ENCODE results near the gene GRAMD2A.

The GRAMD2A gene

DNA sequence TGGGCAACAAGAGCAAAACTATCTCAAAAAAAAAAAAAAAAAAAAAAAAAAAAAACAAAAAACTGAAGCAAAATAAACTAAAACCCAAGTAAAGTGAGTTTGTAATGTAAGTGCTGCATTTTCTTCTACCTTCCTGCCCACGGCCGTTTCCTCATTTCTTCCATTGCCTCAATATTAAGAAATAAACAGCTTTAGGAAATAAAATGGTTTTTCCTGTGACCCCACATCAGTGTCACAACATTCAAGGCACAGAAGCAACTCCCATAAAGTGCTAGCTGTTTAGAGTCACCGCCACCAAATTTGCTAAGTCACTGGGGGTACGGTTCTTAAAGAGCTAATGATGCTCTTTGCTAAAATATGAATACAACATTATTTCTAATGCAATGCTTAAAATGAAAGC lies 30.1 kb upstream of the GRAMD2A start:
- TF ChIP-seq, protein P1, sequence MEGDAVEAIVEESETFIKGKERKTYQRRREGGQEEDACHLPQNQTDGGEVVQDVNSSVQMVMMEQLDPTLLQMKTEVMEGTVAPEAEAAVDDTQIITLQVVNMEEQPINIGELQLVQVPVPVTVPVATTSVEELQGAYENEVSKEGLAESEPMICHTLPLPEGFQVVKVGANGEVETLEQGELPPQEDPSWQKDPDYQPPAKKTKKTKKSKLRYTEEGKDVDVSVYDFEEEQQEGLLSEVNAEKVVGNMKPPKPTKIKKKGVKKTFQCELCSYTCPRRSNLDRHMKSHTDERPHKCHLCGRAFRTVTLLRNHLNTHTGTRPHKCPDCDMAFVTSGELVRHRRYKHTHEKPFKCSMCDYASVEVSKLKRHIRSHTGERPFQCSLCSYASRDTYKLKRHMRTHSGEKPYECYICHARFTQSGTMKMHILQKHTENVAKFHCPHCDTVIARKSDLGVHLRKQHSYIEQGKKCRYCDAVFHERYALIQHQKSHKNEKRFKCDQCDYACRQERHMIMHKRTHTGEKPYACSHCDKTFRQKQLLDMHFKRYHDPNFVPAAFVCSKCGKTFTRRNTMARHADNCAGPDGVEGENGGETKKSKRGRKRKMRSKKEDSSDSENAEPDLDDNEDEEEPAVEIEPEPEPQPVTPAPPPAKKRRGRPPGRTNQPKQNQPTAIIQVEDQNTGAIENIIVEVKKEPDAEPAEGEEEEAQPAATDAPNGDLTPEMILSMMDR (IDR thresholded peaks at IDR 0.05): no peak

DNA sequence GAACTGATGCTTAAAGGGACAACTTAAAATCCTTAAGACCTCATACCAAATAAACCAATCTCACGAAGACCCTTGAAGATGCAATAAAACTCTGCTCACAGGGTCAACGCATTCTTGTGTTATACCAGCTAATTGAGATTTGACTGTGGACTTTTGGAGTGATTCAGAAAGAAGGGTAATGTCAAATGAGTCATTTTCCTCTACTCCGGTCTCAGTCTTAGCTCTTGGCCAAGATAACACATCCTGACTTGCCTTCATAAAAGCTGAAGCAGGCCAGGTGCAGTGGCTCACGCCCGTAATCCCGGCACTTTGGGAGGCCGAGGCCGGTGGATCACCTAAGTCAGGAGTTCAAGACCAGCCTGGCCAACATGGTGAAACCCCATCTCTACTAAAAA lies 29.6 kb upstream of the GRAMD2A start:
- TF ChIP-seq, protein P1 (IDR thresholded peaks at IDR 0.05): no peak

DNA sequence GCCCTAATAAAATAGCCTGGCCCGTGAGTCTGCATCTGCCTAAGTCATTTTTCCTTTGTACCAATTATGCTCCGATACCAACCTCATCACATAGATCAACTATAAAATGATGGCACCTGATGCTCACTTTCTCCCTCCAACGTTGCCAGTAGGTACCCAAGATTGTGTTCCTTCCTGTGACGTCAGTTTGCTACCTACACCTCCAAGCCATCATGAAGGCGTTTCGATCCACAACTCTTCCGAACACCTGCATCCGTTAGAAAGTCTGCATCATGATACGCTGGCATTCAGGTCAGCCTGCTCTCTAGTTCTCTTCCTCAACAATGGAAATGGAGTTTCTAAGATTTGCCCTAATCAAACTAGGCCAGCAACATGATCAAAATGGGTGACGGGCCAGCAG lies 25.7 kb upstream of the GRAMD2A start:
- TF ChIP-seq, protein P1 (IDR thresholded peaks at IDR 0.05): no peak

DNA sequence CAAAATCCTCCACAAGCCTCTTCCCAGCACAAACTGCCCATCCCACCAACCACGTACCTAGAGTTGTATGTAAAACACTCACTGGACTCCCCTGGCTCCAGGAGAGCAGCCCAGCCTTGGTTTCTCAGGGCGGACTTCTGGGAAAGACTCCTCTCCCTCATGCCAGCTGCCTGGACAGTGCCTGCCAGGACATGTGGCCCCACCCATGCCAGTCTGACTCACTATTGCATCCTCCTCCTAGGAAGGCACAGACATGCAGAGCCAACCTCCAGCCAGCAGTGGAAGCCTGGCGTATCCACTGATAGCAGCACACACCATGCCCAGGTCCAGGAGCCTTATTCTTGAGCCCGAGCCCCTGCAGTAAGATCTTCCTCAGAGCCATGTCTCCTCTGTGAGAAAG lies 24.8 kb upstream of the GRAMD2A start:
- TF ChIP-seq, protein P1 (IDR thresholded peaks at IDR 0.05): no peak

DNA sequence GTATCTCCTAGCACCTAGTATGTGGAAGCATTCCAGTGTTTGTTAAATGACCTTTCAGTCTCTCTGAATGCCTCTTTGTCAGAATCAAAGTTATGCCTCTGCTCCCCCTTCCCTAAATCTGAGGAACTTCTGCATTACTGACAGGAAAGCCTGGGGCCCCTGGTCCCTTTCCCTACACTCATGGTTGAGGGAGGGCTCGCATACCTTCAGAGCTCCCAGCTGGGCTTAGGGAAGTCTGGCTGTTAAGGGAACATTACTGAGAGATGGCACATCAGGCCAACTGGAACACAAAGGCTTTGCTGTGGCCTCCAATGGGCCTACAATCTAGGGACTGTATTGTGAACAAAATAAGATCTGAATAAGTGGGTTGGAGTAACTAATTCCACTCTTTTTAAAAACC lies 23.1 kb upstream of the GRAMD2A start:
- TF ChIP-seq, protein P1 (IDR thresholded peaks at IDR 0.05): no peak

DNA sequence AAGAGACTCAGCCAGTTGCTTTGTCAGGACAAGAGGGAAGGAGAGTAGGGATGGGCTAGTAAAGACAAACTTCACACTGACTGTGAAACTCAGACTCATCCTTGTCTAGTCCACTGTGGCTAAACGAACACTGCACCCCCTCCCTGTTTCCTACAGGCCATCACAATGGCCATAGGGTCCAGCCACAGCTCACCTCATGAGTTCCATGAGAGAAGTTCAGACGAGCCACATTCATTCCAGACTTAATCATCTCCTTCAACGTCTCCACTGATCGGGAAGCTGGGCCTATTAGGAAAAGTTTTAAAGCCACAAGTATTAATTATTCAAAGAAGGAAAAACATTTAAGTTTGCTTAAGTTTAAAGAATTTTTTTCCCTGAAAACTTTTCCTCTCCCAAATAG lies 19.6 kb upstream of the GRAMD2A start:
- TF ChIP-seq, protein P1 (IDR thresholded peaks at IDR 0.05): no peak

DNA sequence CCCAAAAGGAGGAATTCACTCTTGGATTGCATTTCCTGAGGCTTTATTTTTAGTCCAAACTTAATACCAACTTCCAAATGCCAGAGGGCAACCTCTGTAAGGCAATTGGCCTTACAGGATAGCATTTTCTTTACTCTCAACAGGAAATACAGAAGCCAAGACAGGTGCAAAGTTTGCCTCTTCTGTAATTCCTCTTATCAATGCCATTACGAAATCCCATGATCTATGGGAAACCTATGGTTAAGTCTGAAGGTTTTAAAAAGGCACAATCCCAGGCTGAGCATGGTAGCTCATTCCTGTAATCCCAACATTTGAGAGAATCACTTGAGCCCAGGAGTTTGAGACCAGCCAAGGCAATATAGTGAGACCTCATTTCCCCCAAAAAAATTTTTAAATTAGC lies 18.5 kb upstream of the GRAMD2A start:
- TF ChIP-seq, protein P1 (IDR thresholded peaks at IDR 0.05): no peak

DNA sequence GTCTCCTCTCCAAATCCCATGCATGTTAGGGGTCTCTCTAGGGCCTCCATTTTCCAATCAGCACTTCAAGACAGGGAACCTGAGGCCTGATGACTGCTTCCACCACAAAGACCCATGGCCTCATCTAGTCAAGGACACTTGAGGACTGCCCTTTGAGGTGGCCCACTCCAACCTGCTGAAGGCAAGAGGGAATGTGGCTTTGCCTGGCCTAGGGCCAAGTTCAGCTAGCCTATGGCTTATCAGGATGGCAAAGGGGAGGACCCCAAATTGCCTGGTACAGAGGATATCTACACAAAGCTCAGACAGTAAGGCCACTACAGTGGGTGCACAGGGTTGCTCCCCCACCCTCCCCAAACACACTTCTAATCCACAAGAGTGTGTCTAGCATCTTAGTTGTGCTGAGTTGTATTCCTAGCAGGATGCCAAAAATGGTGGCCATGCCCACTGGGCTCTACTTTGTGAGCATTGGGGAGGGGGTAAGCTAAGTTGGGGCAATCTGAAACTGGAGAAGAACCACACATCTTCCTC lies 10.0 kb upstream of the GRAMD2A start:
- TF ChIP-seq, protein P1 (IDR thresholded peaks at IDR 0.05): no peak
